K562 (cell line): ENCODE data around the gene BSCL2. TPM values are rescaled to one million over a fixed set of nuclear protein-coding genes. Genes with fewer than 3 reads are reported as not detected.

Experiments
- BMI1 ChIP-seq: fragments of 150-350 bp; IDR thresholded peaks from 2 replicates; pipeline ENCODE4 v1.6.1; 2014; ENCODE audit warnings: low read length
- CHD1 ChIP-seq: fragments of 200-600 bp; sonication (generic); IDR thresholded peaks from one replicate; pipeline ENCODE4 v1.6.1; 2012; ENCODE audit warnings: mild to moderate bottlenecking, moderate library complexity, low read length, inconsistent platforms
- CHD4 ChIP-seq: fragments of 200-600 bp; sonication (generic); IDR thresholded peaks from 3 replicates; pipeline ENCODE4 v1.6.1; 2012; ENCODE audit warnings: low read depth, mild to moderate bottlenecking, mixed read lengths, low read length, inconsistent platforms; ENCODE audit not compliant: insufficient read depth, insufficient replicate concordance, poor library complexity, severe bottlenecking
- CREBBP ChIP-seq: IDR thresholded peaks from one replicate; pipeline ENCODE4 v1.6.1; 2012; ENCODE audit warnings: low read depth, mild to moderate bottlenecking, control low read depth, inconsistent platforms, low read length
- EP400 ChIP-seq: fragments of 450-650 bp; IDR thresholded peaks from 2 replicates; pipeline ENCODE4 v1.6.1; 2017; ENCODE audit warnings: antibody characterized with exemption, mild to moderate bottlenecking, moderate library complexity
- FOXM1 ChIP-seq, 2 experiments: fragments of 450-650 bp in 1 of 2; sonication (generic) in 1 of 2; formaldehyde crosslinking in 1 of 2; IDR thresholded peaks; 2 replicates each; pipeline versions ENCODE4 v1.6.1 to v1.9.0; 2017 to 2022; ENCODE audit warnings: low read depth in 2 of 2, mild to moderate bottlenecking in 2 of 2, missing genetic modification reagents in 1 of 2, moderate library complexity in 1 of 2
- GABPB1 ChIP-seq: sonication (generic); formaldehyde crosslinking; IDR thresholded peaks from 2 replicates; pipeline ENCODE4 v1.8.0; 2022; ENCODE audit warnings: mild to moderate bottlenecking, missing genetic modification reagents
- HCFC1 ChIP-seq: IDR thresholded peaks from 2 replicates; pipeline ENCODE4 v1.6.1; 2012; ENCODE audit warnings: low read depth, low read length, improper control_type of control experiment
- LCOR ChIP-seq: sonication (generic); formaldehyde crosslinking; IDR thresholded peaks from 2 replicates; pipeline ENCODE4 v1.8.0; 2022; ENCODE audit warnings: mild to moderate bottlenecking, missing genetic modification reagents
- ZNF41 ChIP-seq: fragments of 250-450 bp; sonication (Bioruptor Pico); conservative IDR thresholded peaks from 2 replicates; pipeline ENCODE4 v1.4.0; 2020; ENCODE audit warnings: mild to moderate bottlenecking
- ZNF444 ChIP-seq: fragments of 250-450 bp; sonication (Bioruptor Pico); IDR thresholded peaks from 2 replicates; pipeline ENCODE4 v1.4.0; 2020; ENCODE audit warnings: mild to moderate bottlenecking, moderate library complexity
- ZNF57 ChIP-seq: fragments of 450-650 bp; formaldehyde crosslinking; IDR thresholded peaks from 2 replicates; pipeline ENCODE4 v1.4.0; 2020; ENCODE audit warnings: mild to moderate bottlenecking, moderate library complexity
- ZZZ3 ChIP-seq: fragments of 450-650 bp; IDR thresholded peaks from 2 replicates; pipeline ENCODE4 v1.6.1; 2016; ENCODE audit warnings: antibody characterized with exemption, mild to moderate bottlenecking, moderate library complexity
- polyA plus RNA-seq, 8 experiments: library from polyadenylated mRNA; depleted of rRNA in 4 of 8; stranded (reverse) in 5 of 8; unstranded in 3 of 8; fragments of >200 nt; fragmentation: Nextera tagmentation in 2 of 8; fragmentation: Illumina TruSeq in 1 of 8; extraction: Ambion mirVana in 2 of 8; extraction: Trizol in 1 of 8; gene quantifications; 2 replicates each; pipeline versions ENCODE4 v1.2.1 to v1.2.3, GENCODE V29; 2011 to 2014; ENCODE audit warnings: inconsistent platforms in 1 of 8, missing spikeins in 1 of 8
- total RNA-seq, 7 experiments: library from RNA; depleted of rRNA in 6 of 7; stranded (reverse); fragments of >200 nt in 6 of 7; fragmentation: Illumina TruSeq in 2 of 7; extraction: Trizol in 2 of 7; gene quantifications; 2 replicates each; pipeline versions ENCODE4 v1.2.1 to v1.2.3, GENCODE V29; 2011 to 2021; ENCODE audit warnings: low replicate concordance in 1 of 7
- TF ChIP-seq, protein P1 (sequence below): fragments of 250-450 bp; sonication (Bioruptor Pico); IDR thresholded peaks from 2 replicates; pipeline ENCODE4 v1.8.0; 2022; ENCODE audit warnings: moderate library complexity, mild to moderate bottlenecking, inconsistent platforms
- TF ChIP-seq, protein P2 (sequence below): fragments of 450-650 bp; formaldehyde crosslinking; IDR thresholded peaks from 2 replicates; pipeline ENCODE4 v1.4.0; 2022; ENCODE audit warnings: missing genetic modification characterization
- TF ChIP-seq, protein P3 (sequence below): sonication (generic); formaldehyde crosslinking; IDR thresholded peaks from 2 replicates; pipeline ENCODE4 v1.8.1; 2023; ENCODE audit warnings: mild to moderate bottlenecking, missing genetic modification reagents
- TF ChIP-seq, protein P4 (sequence below), 3 experiments: fragments of 200-800 bp in 1 of 3; fragments of 250-450 bp in 1 of 3; fragments of 450-650 bp in 1 of 3; sonication (Bioruptor Pico) in 1 of 3; sonication (Bioruptor generic) in 1 of 3; formaldehyde crosslinking in 1 of 3; IDR thresholded peaks; 2 replicates each; pipeline versions ENCODE4 v1.6.1 to v1.8.0; 2016 to 2022; ENCODE audit warnings: mild to moderate bottlenecking in 2 of 3, missing genetic modification characterization in 2 of 3, missing compliant biosample characterization in 1 of 3, moderate library complexity in 1 of 3
- TF ChIP-seq, protein P5 (sequence below): sonication (generic); formaldehyde crosslinking; IDR thresholded peaks from 2 replicates; pipeline ENCODE4 v1.9.0; 2022; ENCODE audit warnings: mild to moderate bottlenecking, missing genetic modification reagents

The BSCL2 gene
- total and polyA plus RNA-seq, 9 of the 15 experiments (the other 6 are each of a cell fraction or from before 2014, with no cell fraction given), result 18.9 to 51.7 (median 35.2) TPM

DNA sequence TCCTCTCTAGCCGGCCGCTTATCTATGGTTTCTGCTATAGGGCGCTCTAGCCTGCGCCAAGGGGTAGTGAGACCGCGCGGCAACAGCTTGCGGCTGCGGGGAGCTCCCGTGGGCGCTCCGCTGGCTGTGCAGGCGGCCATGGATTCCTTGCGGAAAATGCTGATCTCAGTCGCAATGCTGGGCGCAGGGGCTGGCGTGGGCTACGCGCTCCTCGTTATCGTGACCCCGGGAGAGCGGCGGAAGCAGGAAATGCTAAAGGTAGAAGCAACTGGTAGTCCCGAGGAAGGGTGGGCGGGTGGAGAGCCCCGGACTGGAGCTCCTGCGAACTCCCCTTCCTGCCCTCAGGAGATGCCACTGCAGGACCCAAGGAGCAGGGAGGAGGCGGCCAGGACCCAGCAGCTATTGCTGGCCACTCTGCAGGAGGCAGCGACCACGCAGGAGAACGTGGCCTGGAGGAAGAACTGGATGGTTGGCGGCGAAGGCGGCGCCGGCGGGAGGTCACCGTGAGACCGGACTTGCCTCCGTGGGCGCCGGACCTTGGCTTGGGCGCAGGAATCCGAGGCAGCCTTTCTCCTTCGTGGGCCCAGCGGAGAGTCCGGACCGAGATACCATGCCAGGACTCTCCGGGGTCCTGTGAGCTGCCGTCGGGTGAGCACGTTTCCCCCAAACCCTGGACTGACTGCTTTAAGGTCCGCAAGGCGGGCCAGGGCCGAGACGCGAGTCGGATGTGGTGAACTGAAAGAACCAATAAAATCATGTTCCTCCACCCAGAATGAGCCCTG, 35.4 kb downstream of the BSCL2 start, which contains the start of the genes LBHD1 and UQCC3 (continued):
- TF ChIP-seq CHD4 (no peak), HCFC1 (peak; percentile 68), EP400 (peak; percentile 90), FOXM1 (IDR thresholded peaks at IDR 0.05; ENCODE audit: low read depth) (no peak), FOXM1 (CRISPR knock-in tag; IDR thresholded peaks at IDR 0.05; ENCODE audit: low read depth) (peak; percentile 88; the same call in 1 of the 2 replicates), CREBBP (no peak), ZNF444 (CRISPR knock-in tag) (no peak), LCOR (CRISPR knock-in tag) (peak; percentile 65; the same call in 1 of the 2 replicates), CHD1 (peak; percentile 92), BMI1 (no peak), ZZZ3 (0 out of 2 replicates have a peak, but pooled peaks have one; percentile 54), ZNF41 (CRISPR knock-in tag) (no peak), ZNF57 (0 out of 2 replicates have a peak, but pooled peaks have one; percentile 5), GABPB1 (CRISPR knock-in tag) (peak; percentile 84)
- TF ChIP-seq, protein P1, sequence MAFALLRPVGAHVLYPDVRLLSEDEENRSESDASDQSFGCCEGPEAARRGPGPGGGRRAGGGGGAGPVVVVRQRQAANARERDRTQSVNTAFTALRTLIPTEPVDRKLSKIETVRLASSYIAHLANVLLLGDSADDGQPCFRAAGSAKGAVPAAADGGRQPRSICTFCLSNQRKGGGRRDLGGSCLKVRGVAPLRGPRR (CRISPR knock-in tag), result no peak
- TF ChIP-seq, protein P2, sequence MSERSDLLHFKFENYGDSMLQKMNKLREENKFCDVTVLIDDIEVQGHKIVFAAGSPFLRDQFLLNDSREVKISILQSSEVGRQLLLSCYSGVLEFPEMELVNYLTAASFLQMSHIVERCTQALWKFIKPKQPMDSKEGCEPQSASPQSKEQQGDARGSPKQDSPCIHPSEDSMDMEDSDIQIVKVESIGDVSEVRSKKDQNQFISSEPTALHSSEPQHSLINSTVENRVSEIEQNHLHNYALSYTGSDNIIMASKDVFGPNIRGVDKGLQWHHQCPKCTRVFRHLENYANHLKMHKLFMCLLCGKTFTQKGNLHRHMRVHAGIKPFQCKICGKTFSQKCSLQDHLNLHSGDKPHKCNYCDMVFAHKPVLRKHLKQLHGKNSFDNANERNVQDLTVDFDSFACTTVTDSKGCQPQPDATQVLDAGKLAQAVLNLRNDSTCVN, result 0 out of 2 replicates have a peak, but pooled peaks have one; percentile 3
- TF ChIP-seq, protein P3, sequence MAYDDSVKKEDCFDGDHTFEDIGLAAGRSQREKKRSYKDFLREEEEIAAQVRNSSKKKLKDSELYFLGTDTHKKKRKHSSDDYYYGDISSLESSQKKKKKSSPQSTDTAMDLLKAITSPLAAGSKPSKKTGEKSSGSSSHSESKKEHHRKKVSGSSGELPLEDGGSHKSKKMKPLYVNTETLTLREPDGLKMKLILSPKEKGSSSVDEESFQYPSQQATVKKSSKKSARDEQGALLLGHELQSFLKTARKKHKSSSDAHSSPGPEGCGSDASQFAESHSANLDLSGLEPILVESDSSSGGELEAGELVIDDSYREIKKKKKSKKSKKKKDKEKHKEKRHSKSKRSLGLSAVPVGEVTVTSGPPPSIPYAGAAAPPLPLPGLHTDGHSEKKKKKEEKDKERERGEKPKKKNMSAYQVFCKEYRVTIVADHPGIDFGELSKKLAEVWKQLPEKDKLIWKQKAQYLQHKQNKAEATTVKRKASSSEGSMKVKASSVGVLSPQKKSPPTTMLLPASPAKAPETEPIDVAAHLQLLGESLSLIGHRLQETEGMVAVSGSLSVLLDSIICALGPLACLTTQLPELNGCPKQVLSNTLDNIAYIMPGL (CRISPR knock-in tag), result peak; percentile 57; the same call in 1 of the 2 replicates
- TF ChIP-seq, protein P4, sequence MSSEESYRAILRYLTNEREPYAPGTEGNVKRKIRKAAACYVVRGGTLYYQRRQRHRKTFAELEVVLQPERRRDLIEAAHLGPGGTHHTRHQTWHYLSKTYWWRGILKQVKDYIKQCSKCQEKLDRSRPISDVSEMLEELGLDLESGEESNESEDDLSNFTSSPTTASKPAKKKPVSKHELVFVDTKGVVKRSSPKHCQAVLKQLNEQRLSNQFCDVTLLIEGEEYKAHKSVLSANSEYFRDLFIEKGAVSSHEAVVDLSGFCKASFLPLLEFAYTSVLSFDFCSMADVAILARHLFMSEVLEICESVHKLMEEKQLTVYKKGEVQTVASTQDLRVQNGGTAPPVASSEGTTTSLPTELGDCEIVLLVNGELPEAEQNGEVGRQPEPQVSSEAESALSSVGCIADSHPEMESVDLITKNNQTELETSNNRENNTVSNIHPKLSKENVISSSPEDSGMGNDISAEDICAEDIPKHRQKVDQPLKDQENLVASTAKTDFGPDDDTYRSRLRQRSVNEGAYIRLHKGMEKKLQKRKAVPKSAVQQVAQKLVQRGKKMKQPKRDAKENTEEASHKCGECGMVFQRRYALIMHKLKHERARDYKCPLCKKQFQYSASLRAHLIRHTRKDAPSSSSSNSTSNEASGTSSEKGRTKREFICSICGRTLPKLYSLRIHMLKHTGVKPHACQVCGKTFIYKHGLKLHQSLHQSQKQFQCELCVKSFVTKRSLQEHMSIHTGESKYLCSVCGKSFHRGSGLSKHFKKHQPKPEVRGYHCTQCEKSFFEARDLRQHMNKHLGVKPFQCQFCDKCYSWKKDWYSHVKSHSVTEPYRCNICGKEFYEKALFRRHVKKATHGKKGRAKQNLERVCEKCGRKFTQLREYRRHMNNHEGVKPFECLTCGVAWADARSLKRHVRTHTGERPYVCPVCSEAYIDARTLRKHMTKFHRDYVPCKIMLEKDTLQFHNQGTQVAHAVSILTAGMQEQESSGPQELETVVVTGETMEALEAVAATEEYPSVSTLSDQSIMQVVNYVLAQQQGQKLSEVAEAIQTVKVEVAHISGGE (CRISPR knock-in tag; IDR thresholded peaks at IDR 0.05), result peak in 1 of 3 experiments; percentile 77; a peak in 2 of 6 replicates
- TF ChIP-seq, protein P5, sequence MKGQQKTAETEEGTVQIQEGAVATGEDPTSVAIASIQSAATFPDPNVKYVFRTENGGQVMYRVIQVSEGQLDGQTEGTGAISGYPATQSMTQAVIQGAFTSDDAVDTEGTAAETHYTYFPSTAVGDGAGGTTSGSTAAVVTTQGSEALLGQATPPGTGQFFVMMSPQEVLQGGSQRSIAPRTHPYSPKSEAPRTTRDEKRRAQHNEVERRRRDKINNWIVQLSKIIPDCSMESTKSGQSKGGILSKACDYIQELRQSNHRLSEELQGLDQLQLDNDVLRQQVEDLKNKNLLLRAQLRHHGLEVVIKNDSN (CRISPR knock-in tag), result peak; percentile 49
